Epidermal melanocyte (primary cell): ENCODE data around the gene CRABP2.

ENCODE experiments used
- DNase-seq: peaks from one replicate; pipeline ENCODE4 v3.0.0; 2011; ENCODE audit warnings: low spot score; ENCODE audit not compliant: insufficient read length

The CRABP2 gene

DNA sequence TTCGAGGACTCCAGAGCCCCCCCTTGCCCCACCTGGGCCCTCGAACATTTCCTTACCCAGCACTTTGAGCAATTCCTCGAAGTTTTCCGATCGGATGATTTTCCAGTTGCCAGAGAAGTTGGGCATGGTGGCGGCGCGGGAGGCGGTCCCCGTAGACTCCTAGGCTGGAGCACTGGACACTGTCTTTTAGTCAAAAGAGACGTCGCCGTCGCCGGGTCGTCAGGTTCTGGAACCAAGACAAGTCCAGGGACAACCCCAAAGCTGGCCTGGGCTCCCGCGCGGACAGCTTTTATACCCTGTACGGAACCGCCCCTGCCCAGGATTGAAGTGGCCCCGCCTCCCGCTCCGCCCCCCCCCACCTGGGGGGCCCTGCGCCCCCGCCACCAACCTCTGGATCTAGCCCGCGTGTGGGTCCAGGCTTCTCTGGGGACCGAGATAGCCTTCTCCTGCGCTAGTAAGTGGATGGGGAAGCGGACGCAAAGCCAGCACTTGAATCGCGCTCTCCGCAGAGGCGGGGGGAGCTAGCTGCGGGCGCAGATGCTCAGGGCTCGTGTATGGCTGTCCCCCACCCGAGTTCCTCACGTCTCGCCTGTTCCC lies at the start of gene CRABP2:
Gene CRABP2 (minus strand): TSS at position 263 of the 597 bp plus-strand sequence. CDS start 137 bp downstream, at position 126.
- no peak for DNase-seq

DNA sequence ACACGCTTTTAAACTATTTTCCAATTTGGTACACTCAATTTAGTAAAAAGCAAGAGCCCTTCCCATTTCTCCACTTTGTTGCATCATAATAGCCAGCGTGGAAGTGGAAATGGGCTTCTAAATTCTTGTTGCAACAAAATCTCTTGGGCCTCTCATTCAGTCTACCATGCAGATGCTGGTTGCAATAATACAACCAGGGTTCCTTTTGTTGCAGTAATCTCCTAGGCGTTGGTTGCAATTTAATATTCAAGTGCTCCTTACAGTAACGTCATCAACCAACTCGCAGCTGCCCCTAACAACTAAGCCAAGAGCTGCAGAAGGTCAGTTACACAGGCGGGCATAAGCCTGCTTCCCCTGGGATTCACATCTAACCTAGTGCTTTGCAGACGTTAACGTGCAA lies 48.8 kb upstream of the CRABP2 start:
- DNase-seq, result no peak

DNA sequence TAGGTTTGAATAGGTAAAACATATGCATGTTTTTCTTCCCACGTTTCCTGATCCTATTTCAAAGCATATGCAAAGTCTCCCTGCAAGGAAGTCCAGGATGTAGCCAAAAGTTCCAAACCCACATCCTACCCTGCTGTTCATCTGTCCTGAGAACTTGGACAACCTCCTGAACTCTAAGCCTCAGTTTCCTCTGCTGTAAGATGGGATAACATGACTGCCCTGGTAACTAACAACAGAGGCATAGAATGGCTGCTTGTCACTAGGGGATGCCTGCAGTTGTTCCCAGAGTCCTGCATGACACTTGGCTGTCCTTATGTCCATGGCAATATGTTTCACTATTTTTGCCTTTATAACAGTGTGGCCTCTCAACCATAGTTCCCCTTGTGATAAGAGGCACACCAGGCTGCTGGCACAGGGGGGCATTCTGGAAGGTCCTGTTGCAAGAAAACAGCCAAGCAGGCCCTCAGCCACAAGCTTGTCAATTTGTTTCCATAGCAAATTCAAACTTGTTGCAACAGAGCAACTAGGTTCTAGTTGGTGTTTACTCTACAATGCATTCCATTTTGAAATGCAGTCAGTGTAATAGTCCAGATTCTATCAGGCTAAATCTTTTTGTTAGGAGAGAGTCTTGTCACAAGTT lies 47.6 kb upstream of the CRABP2 start:
- no peak for DNase-seq

DNA sequence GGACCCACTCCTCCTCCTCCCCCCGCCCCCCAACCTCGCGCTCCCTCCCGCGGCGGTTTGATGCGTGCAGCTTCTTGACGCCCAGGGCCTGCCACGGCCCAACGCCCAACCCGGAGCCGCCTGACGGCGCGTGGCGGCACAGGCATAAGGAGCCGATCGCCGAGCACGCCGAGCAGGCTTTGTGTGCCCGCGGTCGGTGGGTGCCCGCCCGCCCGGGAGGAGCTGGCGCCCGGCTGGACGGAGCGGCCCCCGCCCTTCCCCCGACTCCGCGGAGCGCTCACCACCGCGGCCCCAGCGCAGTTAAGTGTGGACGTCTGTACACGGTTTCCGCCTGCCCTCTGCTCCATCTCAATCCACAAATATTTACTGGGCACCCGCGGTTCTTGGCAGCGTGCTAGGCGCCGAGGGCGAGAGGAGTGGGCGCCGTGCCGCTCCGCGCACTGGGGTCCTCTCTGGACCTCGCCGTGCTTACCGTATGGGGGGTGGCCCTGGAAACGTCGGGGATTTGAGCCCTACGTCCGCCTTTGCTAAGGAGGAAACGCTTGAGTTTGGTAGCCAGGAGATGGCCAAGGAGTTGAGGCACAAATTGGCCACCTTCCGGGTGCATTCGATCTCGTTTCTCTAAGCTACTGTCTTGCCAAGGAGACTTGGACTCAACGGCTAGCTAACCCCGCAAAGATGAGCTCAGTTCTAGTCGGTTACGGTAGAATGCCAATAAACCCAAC lies 46.5 kb upstream of the CRABP2 start:
- peak; percentile 91 for DNase-seq

DNA sequence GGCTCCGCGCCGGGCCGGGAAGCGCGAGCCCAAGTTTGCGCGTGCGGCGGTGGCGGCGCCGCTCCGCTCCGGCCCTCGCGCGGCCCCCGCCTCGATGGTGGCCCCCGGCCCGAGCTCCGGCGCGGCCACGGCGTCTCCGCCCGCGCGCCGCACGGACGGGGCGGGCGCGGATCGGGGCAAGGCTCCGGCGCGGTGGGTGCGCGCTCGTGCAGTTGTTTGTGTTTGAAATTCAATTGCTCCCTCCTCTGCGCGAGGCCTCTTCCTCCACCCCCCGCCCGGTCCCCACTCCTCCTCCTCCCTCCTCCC lies 46.0 kb upstream of the CRABP2 start, which contains the start of gene HDGF:
Gene HDGF (minus strand): TSS at position 225 of the 306 bp plus-strand sequence. CDS start 246 bp downstream, outside the sequence.
- DNase-seq, result no peak

DNA sequence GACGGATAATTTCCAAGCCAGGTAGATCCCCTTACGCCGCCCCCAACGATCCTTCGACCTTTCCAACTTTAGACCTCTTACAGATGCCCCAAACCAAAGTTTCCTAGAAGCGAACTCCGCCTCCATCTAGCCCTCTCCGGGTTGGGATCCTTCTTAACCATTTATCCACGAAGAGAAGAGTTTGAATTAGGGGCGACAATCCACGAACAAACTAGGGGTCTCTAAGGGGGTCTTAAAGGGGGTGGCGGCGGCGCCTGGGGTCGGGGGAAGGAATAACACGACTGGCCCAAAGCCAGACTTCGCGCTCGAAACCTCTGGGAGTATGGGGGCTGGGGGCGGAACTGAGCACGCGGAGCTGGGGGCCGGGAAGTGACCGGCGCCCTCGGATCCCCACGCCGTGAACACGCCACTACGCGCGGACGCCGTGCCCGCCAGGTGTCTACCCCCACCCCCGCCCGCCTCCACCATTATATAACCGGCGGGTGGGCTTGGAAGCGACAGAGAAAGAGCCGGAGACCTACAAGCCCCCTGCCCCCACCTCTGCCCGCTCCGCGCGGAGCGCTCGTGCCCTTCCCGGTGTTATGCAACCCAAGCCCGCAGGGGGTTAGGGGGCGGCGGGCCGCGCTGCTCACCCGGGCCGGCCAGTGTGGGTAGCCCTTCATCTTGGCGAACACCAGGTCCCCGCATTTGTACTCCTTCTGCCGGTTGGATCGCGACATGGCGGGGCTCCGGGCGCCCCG lies 45.5 kb upstream of the CRABP2 start:
- no peak for DNase-seq

DNA sequence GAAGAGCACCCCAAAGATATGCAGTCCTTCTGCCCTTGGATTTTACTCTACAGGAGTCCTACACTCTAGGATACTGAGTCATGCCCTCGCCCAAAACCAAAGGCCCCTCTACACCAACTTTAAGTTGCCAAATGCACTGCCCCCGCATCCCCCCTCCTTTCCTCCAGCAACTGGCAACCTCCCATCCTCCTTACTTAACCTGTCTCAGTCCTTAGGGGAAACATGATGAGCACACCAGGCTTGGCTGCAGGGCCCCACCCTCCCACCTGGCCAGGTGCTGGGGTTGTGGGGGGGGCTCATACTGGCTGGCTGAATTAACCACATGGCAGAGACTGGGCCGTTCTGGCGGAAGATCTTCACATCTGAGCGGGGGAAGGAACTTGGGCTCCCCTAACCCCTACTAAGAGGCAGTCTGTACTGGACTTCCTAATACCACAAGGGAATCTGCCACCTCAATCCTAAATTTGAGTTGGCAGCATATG lies 44.8 kb upstream of the CRABP2 start:
- DNase-seq, result no peak

DNA sequence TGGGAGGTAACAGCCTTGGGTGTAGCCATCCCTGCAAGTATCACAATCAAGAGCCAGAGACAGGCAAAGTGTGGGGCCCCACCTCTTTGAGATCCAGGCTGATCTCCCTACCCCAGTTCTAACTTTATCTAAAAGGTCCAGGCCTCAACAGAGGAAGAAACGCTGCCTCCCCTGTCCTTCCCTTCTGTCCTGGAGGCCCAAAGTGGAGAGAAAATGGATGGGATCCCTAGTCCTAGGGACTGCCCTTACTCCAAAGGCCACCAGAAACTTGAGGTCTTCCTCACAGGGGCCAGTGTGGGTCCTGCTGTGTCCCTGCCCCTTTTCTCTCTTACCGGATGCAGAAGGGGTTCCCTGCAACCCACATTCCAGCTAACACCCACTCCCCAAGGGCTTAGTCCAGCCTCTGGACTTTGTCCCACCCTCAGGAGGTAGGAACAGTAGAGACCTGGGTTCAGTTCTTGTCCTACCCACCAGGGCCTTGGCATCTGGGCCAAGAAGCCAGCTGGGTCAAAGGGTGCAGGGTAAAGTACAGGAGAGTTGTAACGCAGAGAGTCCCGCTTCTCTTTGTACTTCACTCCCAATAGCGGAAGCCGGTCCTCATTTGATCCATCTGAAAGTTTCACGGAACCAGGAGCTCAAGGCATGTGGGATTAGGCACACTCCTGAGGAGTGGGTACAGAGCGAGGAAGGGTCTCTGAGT lies 44.2 kb upstream of the CRABP2 start:
- DNase-seq, result no peak

DNA sequence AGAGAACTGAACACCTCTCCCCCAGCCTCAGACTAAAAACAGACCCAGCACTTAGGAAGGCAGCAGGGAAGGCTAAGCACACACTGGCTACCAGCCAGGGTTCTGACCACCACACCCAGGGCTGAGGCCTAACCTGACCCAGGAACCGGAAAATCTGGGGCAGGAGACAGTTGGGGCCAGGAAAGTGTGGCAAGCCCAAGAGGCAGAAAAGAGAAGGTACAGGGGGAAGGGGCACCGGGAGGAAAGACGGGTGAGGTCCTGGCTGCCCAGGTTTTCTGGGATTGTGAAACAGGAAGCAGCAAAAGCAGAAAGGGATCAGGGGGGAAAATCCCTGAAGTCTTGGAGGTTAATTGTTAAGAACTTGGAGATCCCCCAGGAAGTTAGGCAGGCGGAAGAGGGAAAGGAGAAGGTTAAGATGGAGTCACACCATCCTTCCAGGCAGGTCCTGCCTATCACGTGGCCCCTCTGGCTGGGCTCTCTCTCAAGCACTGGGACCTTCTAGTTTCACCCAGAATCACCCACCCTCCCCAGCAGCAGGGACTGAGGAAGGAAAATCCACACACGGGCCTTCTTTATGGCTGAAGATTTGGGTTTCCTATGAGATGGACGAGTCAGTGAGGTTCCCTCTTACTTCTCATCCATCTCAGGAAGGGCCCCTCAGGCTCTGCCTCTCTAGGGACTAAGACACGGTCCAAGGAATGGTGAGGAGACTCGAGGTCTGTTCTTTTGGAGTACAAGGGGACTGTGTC lies 43.5 kb upstream of the CRABP2 start:
- no peak for DNase-seq

DNA sequence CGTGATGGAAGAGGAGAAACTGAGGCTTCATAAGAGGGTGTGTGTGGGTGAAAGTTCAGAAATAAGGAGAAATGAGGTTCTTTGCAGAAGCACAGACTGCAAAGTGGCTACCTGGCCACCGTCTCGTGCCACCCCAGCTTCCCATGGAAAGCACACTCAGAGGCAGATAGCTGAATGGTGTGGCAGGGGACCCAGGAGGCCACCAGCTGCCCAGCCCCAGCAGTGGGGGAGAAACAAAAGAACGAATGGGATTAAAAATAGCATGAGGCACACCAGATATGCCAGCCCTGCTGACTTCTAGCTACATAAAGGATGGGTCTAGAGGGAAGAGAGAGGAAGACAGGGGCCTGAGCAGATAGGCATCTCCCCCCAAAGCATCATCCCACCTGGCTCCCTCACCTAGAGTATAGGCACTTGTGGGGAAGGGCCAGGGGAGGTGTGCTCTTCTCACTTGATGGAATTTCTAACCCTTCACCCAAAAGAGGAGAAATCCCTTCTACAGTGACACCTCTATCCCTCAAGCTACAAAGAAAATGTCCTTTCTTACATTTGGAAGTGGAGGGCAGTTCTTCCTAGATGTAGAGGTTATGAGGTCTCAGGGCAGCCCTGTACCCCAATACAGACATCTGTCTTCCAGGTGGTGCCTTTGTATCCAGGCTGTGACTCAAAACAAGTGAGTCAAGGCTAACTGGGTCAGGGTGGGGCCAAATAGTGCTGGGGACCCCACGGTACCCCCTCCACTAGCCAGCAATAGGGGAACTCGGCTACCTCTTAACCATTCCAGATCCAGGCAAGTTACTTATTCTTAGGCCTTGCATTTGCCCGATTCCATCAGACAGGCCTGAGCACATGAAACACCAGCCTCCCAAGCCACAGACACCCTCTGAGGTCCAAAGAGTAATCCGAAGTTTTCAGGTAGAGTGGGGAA lies 42.6 kb upstream of the CRABP2 start:
- no peak for DNase-seq

DNA sequence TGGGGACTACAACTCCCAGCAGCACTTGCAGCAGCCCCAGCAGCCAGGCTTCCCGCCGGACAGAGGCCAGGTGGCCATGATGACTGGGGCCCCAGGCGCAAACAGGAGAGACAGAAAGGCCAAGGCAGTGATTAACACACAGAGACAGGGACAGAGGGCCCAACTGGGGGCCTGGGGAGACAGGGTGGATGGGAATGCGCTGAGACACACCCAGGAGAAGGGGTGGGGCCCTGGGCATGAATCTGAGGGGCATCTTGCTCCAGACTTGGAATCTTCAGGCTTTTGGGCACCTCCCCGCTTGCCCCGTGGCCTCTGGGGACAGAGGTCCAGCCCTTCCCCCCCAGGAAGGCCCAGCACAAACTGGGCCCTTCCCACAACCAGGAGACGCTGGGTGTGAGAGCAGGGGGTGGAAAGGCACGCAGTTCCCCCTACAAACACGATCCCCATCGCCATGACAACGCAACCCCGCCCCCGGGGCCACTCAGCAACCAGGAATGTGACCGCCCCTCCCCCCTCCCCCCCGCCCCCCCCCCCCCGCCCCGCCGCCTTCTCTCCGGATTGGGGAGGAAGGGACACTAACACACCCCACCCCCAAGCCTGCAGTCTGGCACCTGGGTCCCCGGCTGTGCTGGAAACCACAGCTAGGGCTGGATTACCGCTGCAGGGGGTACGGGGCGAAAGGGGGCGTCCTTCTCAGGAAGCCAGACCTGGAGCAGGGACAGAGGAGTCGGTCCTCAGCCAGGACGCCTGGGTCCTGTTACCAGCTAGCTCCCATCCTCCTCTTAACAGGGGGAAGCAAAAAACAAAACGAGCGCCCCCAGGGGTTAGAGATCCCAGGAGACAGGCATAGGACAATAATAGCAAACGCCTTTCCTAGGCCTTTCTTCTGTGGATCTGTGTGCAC lies 41.6 kb upstream of the CRABP2 start:
- peak; percentile 85 for DNase-seq

DNA sequence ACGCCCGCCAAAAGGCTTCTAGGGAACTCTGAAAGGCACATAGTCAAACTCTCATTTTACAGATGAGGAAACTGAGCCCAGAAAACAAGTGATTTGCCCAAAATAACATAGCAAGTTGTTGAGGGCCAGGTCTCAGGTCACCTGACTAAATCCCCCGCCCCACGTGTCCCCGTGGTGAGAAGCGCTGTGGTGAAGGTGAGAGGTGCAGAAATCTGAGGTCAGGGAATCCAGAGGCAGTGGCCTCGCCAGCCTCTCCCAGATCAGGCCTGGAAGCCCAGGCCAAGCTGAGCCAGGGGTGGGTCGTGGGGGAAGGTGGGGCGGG lies 41.0 kb upstream of the CRABP2 start:
- DNase-seq, result no peak

DNA sequence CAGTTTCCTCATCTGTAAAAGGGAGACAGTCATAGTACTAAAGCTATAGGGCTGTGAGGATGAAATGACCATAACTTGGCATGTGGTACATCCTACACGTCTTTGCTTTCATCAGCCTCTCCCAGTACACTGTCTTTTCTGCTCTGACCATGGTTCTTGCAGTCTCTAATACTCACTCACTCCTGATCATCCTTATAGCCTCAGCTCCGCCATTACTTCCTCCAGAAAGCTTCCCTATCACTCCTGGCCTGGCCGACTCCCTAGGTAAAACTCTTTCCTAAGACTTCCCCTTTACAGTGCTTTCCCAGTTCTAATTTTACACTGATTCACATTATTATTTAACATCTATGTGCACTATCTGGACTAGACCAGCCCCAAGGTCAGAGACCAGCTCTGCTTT lies 40.5 kb upstream of the CRABP2 start:
- DNase-seq, result no peak

DNA sequence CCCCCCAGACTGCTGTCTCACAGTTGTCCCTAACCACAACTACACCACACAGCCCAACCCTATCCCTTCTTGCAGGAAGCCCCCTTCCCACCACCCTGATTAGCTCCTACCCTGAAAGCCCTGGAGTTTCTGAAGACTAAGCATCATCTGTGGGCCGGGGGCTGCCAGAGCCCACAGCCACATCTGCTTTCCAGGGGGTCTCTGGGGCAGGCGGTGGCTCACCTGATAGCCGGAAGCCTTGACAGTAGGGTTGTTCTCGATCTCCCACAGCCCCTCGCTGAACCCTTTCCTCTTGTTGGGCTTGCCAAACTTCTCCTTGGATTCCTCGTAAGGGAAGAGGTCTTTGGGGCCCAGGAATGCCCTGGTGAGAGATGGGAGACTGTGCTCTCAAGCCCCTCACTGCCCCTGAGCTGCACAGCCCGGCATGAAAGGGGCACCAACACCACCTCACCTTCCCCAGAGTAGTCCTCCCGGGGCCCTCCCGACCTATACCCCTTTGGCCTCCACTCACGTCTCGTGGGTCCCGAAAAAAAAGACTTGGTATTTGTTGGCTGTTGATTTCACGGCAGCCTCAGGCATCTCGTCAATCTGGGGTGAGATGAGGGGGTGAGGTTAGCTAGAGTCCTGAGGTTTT lies 39.5 kb upstream of the CRABP2 start:
- no peak for DNase-seq

DNA sequence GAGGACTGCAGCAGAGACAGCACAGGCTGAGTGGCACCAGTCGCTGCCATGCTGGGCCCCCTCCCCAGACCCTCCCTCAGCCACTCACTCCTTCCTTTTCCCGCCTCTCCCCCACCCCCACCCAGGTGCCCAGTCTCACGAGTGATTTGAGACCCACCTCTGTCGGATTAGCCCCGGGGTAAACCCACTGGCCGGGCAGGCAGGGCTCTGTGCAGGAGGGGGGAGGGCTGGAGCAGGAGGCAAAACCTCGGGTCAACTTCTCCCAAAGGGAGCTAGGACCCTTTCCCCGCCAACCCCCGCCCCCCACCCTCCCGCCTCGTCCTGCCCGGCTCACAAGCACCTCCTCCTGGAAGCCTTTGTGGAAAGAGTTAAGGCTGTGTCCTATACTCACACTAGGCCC lies 39.0 kb upstream of the CRABP2 start:
- DNase-seq, result no peak

DNA sequence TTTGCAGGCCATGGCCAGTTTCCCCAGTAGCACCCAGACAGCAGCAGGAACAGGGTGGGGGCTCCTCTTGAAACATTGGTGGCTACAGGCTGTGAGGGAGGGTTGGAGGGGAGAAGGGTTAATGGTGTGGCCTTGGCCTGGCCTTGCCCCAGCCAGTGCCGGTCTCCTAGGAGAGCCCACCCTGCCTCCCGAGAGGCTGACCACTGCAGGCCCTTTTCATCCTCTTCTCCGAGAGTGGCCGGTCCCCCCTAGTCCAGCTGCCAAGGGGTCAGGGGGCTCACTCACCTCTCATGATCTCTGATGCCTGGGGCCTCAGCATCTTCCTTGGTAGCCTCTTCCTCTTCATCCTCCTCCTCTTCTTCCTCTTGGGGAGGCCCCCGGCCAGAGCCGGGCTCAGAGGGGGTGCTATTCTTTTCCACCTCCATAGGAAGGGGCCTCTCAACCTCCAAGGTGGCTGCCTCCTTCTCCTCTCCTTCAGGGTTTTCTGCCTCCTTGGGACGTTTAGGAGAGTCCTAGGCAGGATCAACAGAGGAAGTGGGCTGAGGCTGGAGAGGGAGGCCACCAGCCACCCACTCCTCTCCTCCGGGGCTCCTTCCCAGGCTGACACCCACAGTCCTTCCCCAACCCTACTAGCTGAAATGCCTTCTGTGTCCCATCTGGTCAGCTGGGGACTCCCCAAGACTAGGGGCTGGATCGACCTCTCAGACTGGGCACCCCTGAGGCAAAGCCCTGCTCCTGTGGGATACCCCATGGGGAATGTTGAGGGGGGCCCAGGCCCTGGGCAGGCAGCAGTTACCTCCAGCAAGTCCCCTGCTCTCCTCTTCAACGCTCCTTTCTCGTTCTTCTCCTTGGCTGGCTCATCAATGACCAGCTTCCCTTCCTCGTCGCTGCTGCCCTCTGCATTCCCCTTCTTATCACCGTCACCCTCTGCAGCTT lies 38.3 kb upstream of the CRABP2 start:
- no peak for DNase-seq

DNA sequence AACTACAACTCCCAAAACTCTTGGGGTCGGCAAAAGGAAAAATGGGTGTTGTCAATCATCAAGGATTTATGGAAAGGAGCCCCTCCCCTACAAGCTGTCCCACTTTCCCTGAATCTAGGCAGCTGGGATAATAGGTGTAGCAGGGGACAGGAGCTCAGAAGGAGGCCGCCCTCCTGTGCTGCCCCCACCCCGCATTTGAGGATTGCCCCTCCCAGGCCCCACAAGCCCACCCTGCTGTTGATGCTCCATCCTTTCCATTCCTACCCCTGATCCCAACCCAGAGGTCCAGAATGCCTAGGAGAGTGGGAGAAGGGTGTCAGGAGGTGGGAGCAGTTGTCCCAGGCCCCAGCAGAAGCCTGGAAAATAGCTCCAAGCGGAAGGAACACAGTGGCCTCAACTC lies 37.4 kb upstream of the CRABP2 start:
- no peak for DNase-seq
